ENCODE data around the gene ANGPT4.

Gene ANGPT4

DNA sequence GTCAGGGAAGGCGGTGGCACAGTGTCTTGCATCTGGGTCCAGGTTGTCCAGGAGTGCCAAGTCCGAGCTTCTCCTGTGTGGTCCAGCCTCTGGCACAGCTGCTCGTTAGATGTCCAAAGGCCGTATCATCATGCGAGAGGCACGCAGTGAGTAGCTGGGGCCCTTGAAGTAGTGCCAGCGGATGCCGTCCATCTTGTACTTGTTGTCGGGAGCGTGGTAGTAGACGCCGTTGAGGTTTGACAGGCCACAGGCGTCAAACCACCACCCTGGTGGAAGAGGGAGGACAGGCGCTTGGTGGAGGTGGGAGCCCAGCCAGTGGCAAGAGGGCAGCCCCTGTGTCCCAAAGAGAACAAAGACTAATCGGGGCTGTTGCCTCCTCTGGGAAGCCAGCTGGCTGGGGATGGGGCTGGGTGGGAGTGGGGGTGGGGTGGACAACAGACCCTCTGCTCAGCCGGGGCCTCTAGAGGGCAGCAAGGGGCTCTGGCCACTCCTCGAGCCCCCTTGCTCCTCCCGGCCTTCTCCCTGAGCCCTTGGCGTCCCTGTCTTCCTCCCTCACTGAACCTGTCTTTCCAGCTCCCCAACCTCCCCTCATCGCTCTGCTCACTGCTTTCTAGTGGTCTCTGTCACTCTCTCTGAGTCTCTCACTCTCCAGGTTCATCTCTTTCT is 43.1 kb downstream of the ANGPT4 start:
- no peak overlapping the region for H3K4me2 ChIP-seq (ENCODE audit: low read length)
- no peak overlapping the region for H3K27ac ChIP-seq (ENCODE audit: low read depth, low read length, poor library complexity, severe bottlenecking)
- H3F3A ChIP-seq (ENCODE audit: insufficient read depth, low read length): no peaks in the 10 kb centered on the region
- no peak overlapping the region for H3K9ac ChIP-seq (ENCODE audit: low read length)
- no peak overlapping the region for H2AFZ ChIP-seq (ENCODE audit: low read length)
- no peaks in the 10 kb centered on the region for H3K4me1 ChIP-seq (ENCODE audit: insufficient read depth, low read length, severe bottlenecking)
- no peaks in the 10 kb centered on the region for H3K27me3 ChIP-seq (ENCODE audit: insufficient read depth, low read length)
- TF ChIP-seq, protein P1, sequence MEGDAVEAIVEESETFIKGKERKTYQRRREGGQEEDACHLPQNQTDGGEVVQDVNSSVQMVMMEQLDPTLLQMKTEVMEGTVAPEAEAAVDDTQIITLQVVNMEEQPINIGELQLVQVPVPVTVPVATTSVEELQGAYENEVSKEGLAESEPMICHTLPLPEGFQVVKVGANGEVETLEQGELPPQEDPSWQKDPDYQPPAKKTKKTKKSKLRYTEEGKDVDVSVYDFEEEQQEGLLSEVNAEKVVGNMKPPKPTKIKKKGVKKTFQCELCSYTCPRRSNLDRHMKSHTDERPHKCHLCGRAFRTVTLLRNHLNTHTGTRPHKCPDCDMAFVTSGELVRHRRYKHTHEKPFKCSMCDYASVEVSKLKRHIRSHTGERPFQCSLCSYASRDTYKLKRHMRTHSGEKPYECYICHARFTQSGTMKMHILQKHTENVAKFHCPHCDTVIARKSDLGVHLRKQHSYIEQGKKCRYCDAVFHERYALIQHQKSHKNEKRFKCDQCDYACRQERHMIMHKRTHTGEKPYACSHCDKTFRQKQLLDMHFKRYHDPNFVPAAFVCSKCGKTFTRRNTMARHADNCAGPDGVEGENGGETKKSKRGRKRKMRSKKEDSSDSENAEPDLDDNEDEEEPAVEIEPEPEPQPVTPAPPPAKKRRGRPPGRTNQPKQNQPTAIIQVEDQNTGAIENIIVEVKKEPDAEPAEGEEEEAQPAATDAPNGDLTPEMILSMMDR (IDR thresholded peaks at IDR 0.05; ENCODE audit: low read length): no peak
- TF ChIP-seq EZH2 (IDR thresholded peaks at IDR 0.05; ENCODE audit: borderline replicate concordance, low read length): no peak
- H3K4me3 ChIP-seq (ENCODE audit: low read depth, low read length, poor library complexity, severe bottlenecking): no peak overlapping the region
- no peaks in the 10 kb centered on the region for H3K79me2 ChIP-seq (ENCODE audit: insufficient read depth, low read length)
- H3K36me3 ChIP-seq (ENCODE audit: insufficient read depth, low read length): no peaks in the 10 kb centered on the region
- H3K9me3 ChIP-seq (ENCODE audit: low read length): no peaks in the 10 kb centered on the region
- no peaks in the 10 kb centered on the region for H3K9me2 ChIP-seq (ENCODE audit: low read depth, low read length)
- no peaks in the 10 kb centered on the region for H4K20me1 ChIP-seq (ENCODE audit: insufficient read depth, low read length)

DNA sequence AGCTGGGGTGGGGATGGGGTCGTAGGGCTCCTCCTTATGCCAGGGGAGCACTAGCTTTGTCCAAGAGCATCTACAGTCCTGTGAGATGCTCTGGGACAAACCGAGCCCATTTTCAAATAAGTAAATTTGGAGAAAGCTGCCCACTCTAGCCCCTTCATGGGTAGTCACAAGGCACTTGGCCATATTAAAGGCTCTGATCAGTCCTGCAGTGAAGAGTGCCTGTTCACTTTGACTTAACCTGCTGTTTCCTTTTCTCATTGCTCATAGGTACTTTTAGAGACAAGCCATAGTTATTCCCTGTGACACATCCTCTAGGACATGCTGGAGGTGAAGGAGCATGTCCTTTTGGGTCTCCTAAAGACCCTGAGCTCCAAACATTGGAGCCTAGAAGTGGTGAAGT is 44.2 kb downstream of the ANGPT4 start:
- H3K4me3 ChIP-seq (ENCODE audit: low read depth, low read length, poor library complexity, severe bottlenecking): no peak overlapping the region
- H3K9ac ChIP-seq (ENCODE audit: low read length): no peak overlapping the region
- H3K79me2 ChIP-seq (ENCODE audit: insufficient read depth, low read length): no peaks in the 10 kb centered on the region
- no peaks in the 10 kb centered on the region for H3K36me3 ChIP-seq (ENCODE audit: insufficient read depth, low read length)
- H4K20me1 ChIP-seq (ENCODE audit: insufficient read depth, low read length): no peaks in the 10 kb centered on the region
- H3K27ac ChIP-seq (ENCODE audit: low read depth, low read length, poor library complexity, severe bottlenecking): no peak overlapping the region
- H3F3A ChIP-seq (ENCODE audit: insufficient read depth, low read length): no peaks in the 10 kb centered on the region
- H3K9me2 ChIP-seq (ENCODE audit: low read depth, low read length): no peaks in the 10 kb centered on the region
- no peaks in the 10 kb centered on the region for H3K9me3 ChIP-seq (ENCODE audit: low read length)
- no peak overlapping the region for H3K4me2 ChIP-seq (ENCODE audit: low read length)
- H3K27me3 ChIP-seq (ENCODE audit: insufficient read depth, low read length): no peaks in the 10 kb centered on the region
- TF ChIP-seq, protein P1 (IDR thresholded peaks at IDR 0.05; ENCODE audit: low read length): no peak
- TF ChIP-seq EZH2 (IDR thresholded peaks at IDR 0.05; ENCODE audit: borderline replicate concordance, low read length): no peak
- no peaks in the 10 kb centered on the region for H3K4me1 ChIP-seq (ENCODE audit: insufficient read depth, low read length, severe bottlenecking)
- H2AFZ ChIP-seq (ENCODE audit: low read length): no peak overlapping the region

DNA sequence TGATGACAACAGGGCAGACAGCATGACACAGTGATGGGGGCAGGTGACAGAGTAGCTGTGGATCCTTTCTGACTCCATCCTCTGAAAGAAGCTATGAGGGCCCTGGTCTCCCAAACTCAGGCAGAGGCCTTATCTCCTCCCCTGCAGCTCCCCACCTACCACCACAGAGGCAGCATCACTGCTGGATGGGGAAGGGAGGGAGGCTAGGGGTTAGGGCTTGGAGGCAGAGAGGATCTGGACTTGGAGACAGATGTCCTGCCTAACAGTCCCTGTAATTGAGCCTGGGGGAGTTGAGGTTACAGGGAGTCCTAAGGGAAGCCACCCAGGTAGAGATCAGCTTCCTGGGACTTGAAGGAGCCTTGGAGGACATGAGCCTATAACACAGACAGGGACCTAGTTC is 44.7 kb downstream of the ANGPT4 start:
- H3F3A ChIP-seq (ENCODE audit: insufficient read depth, low read length): no peaks in the 10 kb centered on the region
- H3K27me3 ChIP-seq (ENCODE audit: insufficient read depth, low read length): no peaks in the 10 kb centered on the region
- H3K36me3 ChIP-seq (ENCODE audit: insufficient read depth, low read length): no peaks in the 10 kb centered on the region
- H3K4me2 ChIP-seq (ENCODE audit: low read length): no peak overlapping the region
- H3K4me1 ChIP-seq (ENCODE audit: insufficient read depth, low read length, severe bottlenecking): no peaks in the 10 kb centered on the region
- no peaks in the 10 kb centered on the region for H3K9me3 ChIP-seq (ENCODE audit: low read length)
- H3K27ac ChIP-seq (ENCODE audit: low read depth, low read length, poor library complexity, severe bottlenecking): no peak overlapping the region
- H3K79me2 ChIP-seq (ENCODE audit: insufficient read depth, low read length): no peaks in the 10 kb centered on the region
- H2AFZ ChIP-seq (ENCODE audit: low read length): no peak overlapping the region
- TF ChIP-seq EZH2 (IDR thresholded peaks at IDR 0.05; ENCODE audit: borderline replicate concordance, low read length): no peak
- H3K9me2 ChIP-seq (ENCODE audit: low read depth, low read length): no peaks in the 10 kb centered on the region
- no peak overlapping the region for H3K4me3 ChIP-seq (ENCODE audit: low read depth, low read length, poor library complexity, severe bottlenecking)
- no peak overlapping the region for H3K9ac ChIP-seq (ENCODE audit: low read length)
- no peaks in the 10 kb centered on the region for H4K20me1 ChIP-seq (ENCODE audit: insufficient read depth, low read length)

DNA sequence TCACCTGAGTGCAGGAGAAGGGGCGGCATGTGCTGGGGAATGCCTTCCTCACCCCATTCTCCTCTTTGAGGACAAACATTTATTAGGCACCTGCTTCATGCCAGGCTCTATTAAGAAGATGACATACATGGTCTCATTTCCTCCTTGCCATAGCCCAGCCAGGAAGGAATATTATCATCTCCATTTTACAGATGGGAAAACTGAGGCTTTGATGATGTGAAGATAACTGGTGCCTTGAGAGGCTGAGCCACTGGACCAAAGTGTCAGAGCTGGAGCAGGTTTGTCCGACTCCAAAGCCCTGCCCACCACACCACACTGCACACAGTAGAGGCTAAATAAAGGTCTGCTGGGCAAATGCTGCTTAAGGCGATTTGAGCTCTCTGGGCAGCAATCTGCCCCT is 45.4 kb downstream of the ANGPT4 start:
- H3K9me2 ChIP-seq (ENCODE audit: low read depth, low read length): no peaks in the 10 kb centered on the region
- no peak for TF ChIP-seq EZH2 (IDR thresholded peaks at IDR 0.05; ENCODE audit: borderline replicate concordance, low read length)
- TF ChIP-seq, protein P1 (IDR thresholded peaks at IDR 0.05; ENCODE audit: low read length): no peak

More for the DNA sequence above, 45.4 kb downstream of the ANGPT4 start:
- no peak overlapping the region for H3K4me3 ChIP-seq (ENCODE audit: low read depth, low read length, poor library complexity, severe bottlenecking)
- H3K36me3 ChIP-seq (ENCODE audit: insufficient read depth, low read length): no peaks in the 10 kb centered on the region
- no peak overlapping the region for H3K27ac ChIP-seq (ENCODE audit: low read depth, low read length, poor library complexity, severe bottlenecking)
- H4K20me1 ChIP-seq (ENCODE audit: insufficient read depth, low read length): no peaks in the 10 kb centered on the region
- no peak overlapping the region for H3K9ac ChIP-seq (ENCODE audit: low read length)
- H2AFZ ChIP-seq (ENCODE audit: low read length): no peak overlapping the region
- H3F3A ChIP-seq (ENCODE audit: insufficient read depth, low read length): no peaks in the 10 kb centered on the region
- H3K27me3 ChIP-seq (ENCODE audit: insufficient read depth, low read length): no peaks in the 10 kb centered on the region
- no peak overlapping the region for H3K4me2 ChIP-seq (ENCODE audit: low read length)
- H3K9me3 ChIP-seq (ENCODE audit: low read length): no peaks in the 10 kb centered on the region
- no peaks in the 10 kb centered on the region for H3K4me1 ChIP-seq (ENCODE audit: insufficient read depth, low read length, severe bottlenecking)
- H3K79me2 ChIP-seq (ENCODE audit: insufficient read depth, low read length): no peaks in the 10 kb centered on the region

Data from OCI-LY1 (cell line).